ENCODE measurements around the gene MRPS14.
"Not testable (repeated sequence)": the region's sequence is repeated elsewhere in the genome, so short reads cannot be mapped to it uniquely, and the experiment has no call there.

The MRPS14 gene

DNA sequence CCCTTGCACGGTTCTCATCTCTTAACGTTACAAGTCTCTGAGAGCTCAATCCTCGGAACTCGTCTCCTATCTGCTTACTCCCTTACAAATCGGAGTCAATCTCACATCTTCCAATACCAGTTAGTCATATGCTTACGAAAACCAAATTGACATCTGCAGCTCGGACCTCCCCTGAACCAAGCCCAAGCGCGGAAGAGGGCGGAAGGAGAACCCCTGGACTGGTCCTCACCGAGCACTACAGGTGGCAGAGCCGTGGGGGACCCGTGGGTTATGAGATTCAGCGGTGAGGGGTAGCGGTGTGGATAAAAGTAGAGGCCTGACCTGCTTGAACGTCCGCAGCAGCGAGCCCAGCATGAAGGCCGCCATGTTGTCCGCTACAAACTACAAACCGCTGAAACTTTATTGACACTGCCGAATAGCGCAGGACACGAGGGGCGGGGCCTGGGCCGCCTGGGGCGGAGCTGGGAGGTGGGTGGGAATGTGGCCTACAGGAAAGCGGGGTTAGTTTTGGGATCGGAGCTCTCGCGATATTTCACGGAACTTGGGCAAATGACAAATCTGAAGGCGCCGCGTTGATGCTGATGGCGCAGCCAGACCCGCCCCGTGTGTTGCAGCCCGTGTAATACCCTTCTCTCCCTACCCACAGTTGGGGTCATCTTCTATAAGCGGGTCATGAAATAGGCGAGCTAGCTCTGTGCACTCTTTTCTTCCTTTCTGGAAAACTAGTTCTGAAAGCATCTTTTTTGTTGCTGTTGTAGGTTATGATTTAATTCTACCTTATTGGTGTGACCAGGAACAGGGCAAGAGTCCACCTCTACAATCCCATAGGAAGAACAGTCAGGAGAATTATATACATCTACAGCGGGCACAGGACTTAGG is at the start of gene MRPS14:
TSS of gene MRPS14 (minus strand) at position 383 of the 879 bp plus-strand sequence. CDS start at position 366, 17 bp downstream.
- peak; percentile 96 for DNase-seq

- no peak for DNase-seq
Observed at GRCh38 chr1:175072099-175072951, 49.1 kb upstream of the MRPS14 start.

GRCh38 chr1:175071276-175071943 is 48.2 kb upstream of the MRPS14 start:
- DNase-seq = no peak

DNA sequence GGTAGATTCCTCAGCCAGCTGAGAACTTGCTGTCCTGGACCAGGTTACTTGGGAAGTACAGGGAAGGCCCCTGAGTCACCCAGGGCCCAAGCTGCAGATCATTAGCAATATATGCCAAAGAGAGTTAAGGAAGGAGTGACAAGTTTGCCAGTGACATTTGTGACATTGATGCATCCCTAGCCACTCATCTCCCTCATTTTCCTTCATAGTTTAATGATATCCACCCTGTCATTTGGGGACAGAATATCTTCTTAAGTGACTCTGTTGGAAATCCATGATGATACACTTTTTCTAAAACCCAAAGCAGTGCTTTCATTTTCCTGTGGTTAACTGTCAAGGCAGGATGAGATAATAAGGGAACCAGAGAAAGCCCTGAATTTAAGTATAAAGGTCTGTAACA is 47.6 kb upstream of the MRPS14 start:
- no peak for DNase-seq

- no peak for DNase-seq
Observed at GRCh38 chr1:175067362-175068106, 44.3 kb upstream of the MRPS14 start, which contains the start of gene TNN. TNN (plus strand) TSS chr1:175067833; CDS start chr1:175077419, 9,586 bp downstream.

DNA sequence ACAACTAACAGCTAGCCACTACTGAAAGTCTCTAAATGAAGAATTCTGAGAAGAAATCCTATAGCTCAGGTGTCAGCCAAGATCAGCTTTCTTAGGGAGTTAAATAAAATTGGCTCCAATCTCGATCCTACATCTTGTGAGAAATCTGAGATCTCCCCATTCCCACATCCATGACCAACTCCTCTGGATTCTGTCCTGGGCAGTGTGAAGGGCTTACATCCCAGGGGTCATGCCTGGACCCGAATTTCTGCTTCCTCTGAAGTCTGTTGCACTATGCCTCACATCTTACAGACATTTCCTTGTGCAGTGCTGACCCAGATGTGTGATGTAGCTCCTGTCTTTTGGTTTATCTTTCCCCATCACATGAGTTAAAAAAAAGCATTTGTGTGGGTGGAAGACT is 39.6 kb upstream of the MRPS14 start:
- no peak for DNase-seq

DNA sequence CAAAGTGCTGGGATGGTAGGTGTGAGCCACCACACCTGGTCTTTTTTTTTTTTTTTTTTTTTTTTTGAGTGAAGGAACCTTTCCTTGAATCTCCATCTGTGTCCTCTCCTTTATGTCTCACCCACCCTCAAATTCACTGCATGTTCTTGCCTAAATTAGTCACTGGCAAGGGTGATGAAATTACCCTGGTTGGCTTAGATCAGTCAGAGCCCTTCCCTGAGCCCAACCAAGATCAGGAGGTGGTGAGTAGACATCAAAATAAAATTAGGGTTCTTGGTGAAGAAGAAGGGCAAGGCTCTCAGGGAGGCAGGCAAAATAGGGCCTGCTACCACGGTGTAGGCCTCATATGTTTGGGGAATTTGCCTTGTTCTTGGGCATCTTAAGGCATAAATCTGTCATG is 39.1 kb upstream of the MRPS14 start:
- DNase-seq = no peak

GRCh38 chr1:175054736-175055135 is 31.5 kb upstream of the MRPS14 start:
- DNase-seq = no peak

DNA sequence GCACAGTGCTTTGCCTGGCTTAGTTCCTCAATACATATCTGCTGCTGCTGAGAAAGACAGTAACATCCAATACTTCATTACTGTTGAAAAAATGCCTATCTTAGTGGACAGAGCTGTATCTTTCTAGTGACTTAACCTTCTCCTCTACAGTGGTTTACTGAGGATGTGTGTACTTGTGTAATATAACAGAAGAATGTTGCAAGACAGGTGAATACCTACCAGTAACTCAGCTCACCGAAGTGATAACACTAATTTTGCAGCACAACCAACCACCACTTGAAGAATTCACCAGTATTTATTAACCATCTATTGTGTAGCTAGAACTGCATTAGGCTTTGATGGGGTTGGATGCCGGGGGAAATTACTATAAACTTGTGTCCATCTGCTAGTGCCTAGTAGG is 27.8 kb upstream of the MRPS14 start:
- DNase-seq = no peak

DNA sequence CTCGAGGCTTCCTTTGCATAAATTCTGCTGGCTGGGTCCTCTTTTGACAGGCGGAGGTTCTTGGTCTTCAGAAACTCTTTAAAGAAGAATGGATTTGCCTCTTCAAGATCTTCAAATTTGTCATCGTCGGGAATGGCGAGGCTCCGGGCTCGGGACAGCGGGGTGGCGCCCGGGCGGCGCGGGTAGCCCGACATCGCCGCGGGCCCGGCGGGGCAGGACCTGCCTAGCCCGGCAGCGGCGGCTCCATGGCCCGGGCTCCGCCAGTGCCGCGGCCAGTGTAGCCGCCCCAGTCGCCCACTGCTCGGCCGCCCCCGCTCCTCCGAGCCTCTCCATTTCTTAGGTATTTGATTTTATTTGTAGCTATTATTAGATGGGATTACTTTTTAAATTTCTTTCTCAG is 22.3 kb upstream of the MRPS14 start:
- no peak for DNase-seq

- DNase-seq = no peak
Observed at GRCh38 chr1:175045097-175045496, 21.9 kb upstream of the MRPS14 start.

GRCh38 chr1:175044591-175044990 is 21.4 kb upstream of the MRPS14 start:
- DNase-seq = not testable (repeated sequence)

GRCh38 chr1:175043824-175044223 is 20.6 kb upstream of the MRPS14 start:
- no peak for DNase-seq

DNA sequence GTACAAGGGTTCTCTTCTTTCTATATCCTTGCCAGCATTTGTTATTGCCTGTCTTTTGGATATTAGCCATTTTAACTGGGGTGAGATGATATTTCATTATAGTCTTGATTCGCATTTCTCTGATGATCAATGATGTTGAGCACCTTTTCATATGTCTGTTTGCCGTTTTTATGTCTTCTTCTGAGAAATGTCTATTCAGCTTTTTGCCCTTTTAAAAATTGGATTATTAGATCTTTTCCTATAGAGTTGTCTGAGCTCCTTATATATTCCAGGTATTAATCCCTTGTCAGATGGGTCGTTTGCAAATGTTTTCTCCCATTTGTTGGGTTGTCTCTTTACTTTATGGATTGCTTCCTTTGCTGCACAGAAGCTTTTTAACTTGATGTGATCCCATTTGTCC is 19.4 kb upstream of the MRPS14 start:
- DNase-seq = no peak

DNA sequence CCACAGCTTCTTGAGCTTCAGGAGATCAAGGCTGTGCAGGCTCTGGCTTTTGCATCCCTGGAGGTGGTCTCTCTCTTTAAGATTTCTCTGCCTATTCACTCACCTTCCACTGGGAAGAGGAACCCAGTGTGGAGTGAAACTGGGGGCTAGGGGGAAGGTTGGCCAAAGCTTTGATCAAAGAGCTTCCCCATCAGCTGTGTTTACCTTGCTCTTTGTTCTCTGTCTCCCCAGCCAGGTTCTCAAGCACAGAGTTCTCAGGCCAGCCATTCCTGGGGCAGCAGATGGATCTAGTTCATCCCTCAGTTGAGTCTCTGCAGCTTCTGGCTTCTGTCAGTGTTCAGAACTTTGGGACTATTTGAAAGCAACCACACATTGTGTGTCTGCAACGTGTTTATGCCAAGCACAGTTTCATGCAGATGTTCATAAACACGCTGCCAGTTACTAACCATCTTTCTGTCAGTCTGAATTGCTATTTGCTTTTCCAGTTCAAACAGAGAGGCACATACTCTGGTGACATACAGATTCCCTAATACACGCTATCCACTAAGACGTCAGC is 17.2 kb upstream of the MRPS14 start:
- no peak for DNase-seq

- no peak for DNase-seq
Observed at GRCh38 chr1:175037416-175037815, 14.2 kb upstream of the MRPS14 start.

GRCh38 chr1:175036476-175036875 is 13.3 kb upstream of the MRPS14 start:
- DNase-seq = no peak

- DNase-seq = no peak
Observed at GRCh38 chr1:175035865-175036264, 12.6 kb upstream of the MRPS14 start.

DNA sequence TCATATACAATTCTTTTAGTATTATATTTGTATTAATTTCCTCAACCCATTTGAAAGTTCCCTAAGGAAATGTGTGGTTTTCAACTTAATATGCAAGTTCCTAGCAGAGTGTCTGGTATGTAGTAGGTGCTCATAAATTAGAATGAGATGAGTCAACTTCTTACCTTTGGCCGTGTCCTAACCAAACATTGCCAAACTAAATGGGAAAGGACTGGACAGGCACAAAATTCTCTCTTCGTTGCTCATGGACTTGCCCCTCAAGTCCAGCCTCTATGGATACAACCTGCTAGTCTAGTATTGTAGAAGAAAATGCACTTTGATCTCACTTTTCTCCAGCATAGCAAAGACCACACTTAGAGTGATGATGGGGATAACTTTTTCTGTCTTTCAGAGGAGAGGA is 11.6 kb upstream of the MRPS14 start:
- DNase-seq = no peak

GRCh38 chr1:175033953-175034352 is 10.7 kb upstream of the MRPS14 start:
- DNase-seq = no peak

GRCh38 chr1:175024773-175025172 is 1.5 kb upstream of the MRPS14 start:
- no peak for DNase-seq

- DNase-seq = not testable (repeated sequence)
Observed at GRCh38 chr1:175023922-175024242, 657 bp upstream of the MRPS14 start.
